SH-SY5Y (cell line): ENCODE data around the gene CAMK2A.

Experiments used
- GATA2 ChIP-seq: IDR thresholded peaks from 2 replicates; pipeline ENCODE4 v1.6.1; 2011; ENCODE audit warnings: mild to moderate bottlenecking, low read depth, low read length
- GATA3 ChIP-seq: IDR thresholded peaks from 2 replicates; pipeline ENCODE4 v1.6.1; 2011; ENCODE audit warnings: low read depth, mild to moderate bottlenecking, low read length, moderate library complexity

- TF ChIP-seq GATA3 = no peak
- no peak for TF ChIP-seq GATA2
Observed at GRCh38 chr5:150180241-150181026, 109.1 kb downstream of the CAMK2A start.
